Neural cell (in vitro differentiated cells): Measurements from ENCODE around the gene HMGB3. TPM values are rescaled to one million over a fixed set of nuclear protein-coding genes. Genes with fewer than 3 reads are reported as not detected.

Experiments used
- H2AFZ ChIP-seq: fragments of 200-600, 300-800 bp; sonication (generic), shearing (Covaris generic); 2 replicates; pipeline ENCODE4 v1.6.0; 2014; ENCODE audit warnings: low read depth, mild to moderate bottlenecking, antibody characterized with exemption, low read length, moderate library complexity
- H3F3A ChIP-seq: fragments of 200-600 bp; shearing (Covaris generic); 2 replicates; pipeline ENCODE4 v1.6.1; 2016; ENCODE audit warnings: mild to moderate bottlenecking, moderate library complexity, mixed read lengths, antibody characterized with exemption, low read length; ENCODE audit not compliant: insufficient read depth, poor library complexity, severe bottlenecking
- H3K27ac ChIP-seq: fragments of 200-600, 300-800 bp; sonication (generic), shearing (Covaris generic); 2 replicates; pipeline ENCODE4 v1.5.1; 2014; ENCODE audit warnings: mild to moderate bottlenecking, low read length, moderate library complexity
- H3K27me3 ChIP-seq: fragments of 300-800, 200-600 bp; sonication (generic), shearing (Covaris generic); 2 replicates; pipeline ENCODE4 v1.6.0; 2014; ENCODE audit warnings: mild to moderate bottlenecking, low read depth, low read length, moderate library complexity; ENCODE audit not compliant: insufficient read depth
- H3K36me3 ChIP-seq: fragments of 300-800, 200-600 bp; sonication (generic), shearing (Covaris generic); 2 replicates; pipeline ENCODE4 v1.5.1; 2014; ENCODE audit warnings: mild to moderate bottlenecking, antibody characterized with exemption, low read length, moderate library complexity; ENCODE audit not compliant: insufficient read depth
- H3K4me2 ChIP-seq: fragments of 300-800, 200-600 bp; sonication (generic), shearing (Covaris generic); 2 replicates; pipeline ENCODE4 v1.6.0; 2014; ENCODE audit warnings: mild to moderate bottlenecking, low read length
- H3K4me3 ChIP-seq: fragments of 300-800, 200-600 bp; sonication (generic), shearing (Covaris generic); 2 replicates; pipeline ENCODE4 v1.5.1; 2014; ENCODE audit warnings: mild to moderate bottlenecking, low read length, moderate library complexity
- H3K79me2 ChIP-seq: fragments of 200-600 bp; shearing (Covaris generic); replicated peaks from 2 replicates; pipeline ENCODE4 v1.6.0; 2014; ENCODE audit warnings: mild to moderate bottlenecking, low read length, moderate library complexity; ENCODE audit not compliant: insufficient read depth
- H3K9ac ChIP-seq: fragments of 300-800, 200-600 bp; sonication (generic), shearing (Covaris generic); 2 replicates; pipeline ENCODE4 v1.6.1; 2016; ENCODE audit warnings: mild to moderate bottlenecking, low read length, mixed read lengths
- H3K9me2 ChIP-seq: fragments of 200-600 bp; shearing (Covaris generic); 2 replicates; pipeline ENCODE4 v1.6.1; 2016; ENCODE audit warnings: mild to moderate bottlenecking, low read length, mixed read lengths; ENCODE audit not compliant: insufficient read depth
- H3K9me3 ChIP-seq: fragments of 200-600, 300-800 bp; sonication (generic), shearing (Covaris generic); 2 replicates; pipeline ENCODE4 v1.6.1; 2016; ENCODE audit warnings: mild to moderate bottlenecking, mixed run types, low read length, moderate library complexity, mixed read lengths
- H4K20me1 ChIP-seq: fragments of 200-600 bp; shearing (Covaris generic); 2 replicates; pipeline ENCODE4 v1.6.1; 2016; ENCODE audit warnings: mild to moderate bottlenecking, mixed run types; ENCODE audit not compliant: insufficient read depth
- EP300 ChIP-seq: fragments of 450-650 bp; conservative IDR thresholded peaks from 2 replicates; pipeline ENCODE4 v1.6.1; 2014; ENCODE audit warnings: antibody characterized with exemption, mild to moderate bottlenecking, moderate library complexity; ENCODE audit not compliant: poor library complexity, severe bottlenecking
- EZH2 ChIP-seq: fragments of 200-600, 300-800 bp; shearing (Covaris generic), sonication (generic); IDR thresholded peaks from 2 replicates; pipeline ENCODE4 v1.6.1; 2014; ENCODE audit warnings: antibody characterized with exemption, low read length, borderline replicate concordance, mild to moderate bottlenecking; ENCODE audit not compliant: insufficient read depth, poor library complexity, severe bottlenecking
- MXI1 ChIP-seq: fragments of 450-650 bp; conservative IDR thresholded peaks from 2 replicates; pipeline ENCODE4 v1.6.1; 2014; ENCODE audit warnings: antibody characterized with exemption, mild to moderate bottlenecking; ENCODE audit not compliant: poor library complexity, severe bottlenecking
- POLR2AphosphoS5 ChIP-seq: IDR thresholded peaks from 2 replicates; pipeline ENCODE4 v1.6.1; 2012
- RAD21 ChIP-seq: fragments of 450-650 bp; conservative IDR thresholded peaks from 2 replicates; pipeline ENCODE4 v1.6.1; 2014; ENCODE audit warnings: antibody characterized with exemption, mild to moderate bottlenecking, moderate library complexity
- SMC3 ChIP-seq: fragments of 450-650 bp; conservative IDR thresholded peaks from 2 replicates; pipeline ENCODE4 v1.6.1; 2014; ENCODE audit warnings: antibody characterized with exemption, mild to moderate bottlenecking, moderate library complexity; ENCODE audit not compliant: poor library complexity
- TAF1 ChIP-seq: IDR thresholded peaks from 2 replicates; pipeline ENCODE4 v1.6.1; 2012; ENCODE audit warnings: low read depth
- polyA plus RNA-seq: library from polyadenylated mRNA; depleted of rRNA; stranded (reverse); fragments of >200 nt; gene quantifications from 2 replicates; pipeline ENCODE4 v1.2.3, GENCODE V29; 2014
- TF ChIP-seq, protein P1 (sequence below): IDR thresholded peaks from 2 replicates; pipeline ENCODE4 v1.6.1; 2012; ENCODE audit warnings: borderline replicate concordance
- TF ChIP-seq, protein P2 (sequence below): fragments of 450-650 bp; IDR thresholded peaks from 2 replicates; pipeline ENCODE4 v1.5.1; 2014; ENCODE audit warnings: antibody characterized with exemption, mild to moderate bottlenecking, moderate library complexity; ENCODE audit not compliant: poor library complexity, severe bottlenecking

HMGB3 gene
- polyA plus RNA-seq, 1 donor from 2014 or later, result 249 TPM

DNA sequence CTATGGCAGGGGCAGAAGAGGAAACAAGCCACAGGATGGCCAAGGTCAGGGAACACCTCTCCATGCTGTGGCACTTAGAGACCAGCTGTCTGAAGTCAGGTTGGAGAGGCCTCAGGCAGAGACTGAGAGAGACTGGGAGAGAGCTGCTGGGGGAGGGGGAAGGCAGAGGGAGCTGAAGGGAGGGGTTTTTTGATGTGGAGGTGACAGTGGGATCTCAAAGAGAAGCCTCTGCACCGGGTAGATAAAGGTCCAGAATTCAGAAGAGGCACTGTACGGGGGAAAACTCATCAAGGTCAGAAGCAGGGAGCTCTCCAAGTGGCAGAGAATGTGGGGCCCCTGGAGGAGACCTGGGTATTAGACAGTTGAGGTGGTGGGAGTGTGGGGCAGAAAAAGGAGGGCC lies 41.6 kb upstream of the HMGB3 start:
- H3K9ac ChIP-seq, result no peak overlapping the region
- no peak overlapping the region for H3K4me3 ChIP-seq
- H3K9me2 ChIP-seq, result no peaks in the 10 kb centered on the region
- no peaks in the 10 kb centered on the region for H3K9me3 ChIP-seq
- no peaks in the 10 kb centered on the region for H3K27me3 ChIP-seq
- H3F3A ChIP-seq, result no peaks in the 10 kb centered on the region
- no peaks in the 10 kb centered on the region for H4K20me1 ChIP-seq
- TF ChIP-seq SMC3 (no peak), TAF1 (no peak), EZH2 (no peak), MXI1 (no peak), RAD21 (no peak), POLR2AphosphoS5 (no peak)
- TF ChIP-seq, protein P1, sequence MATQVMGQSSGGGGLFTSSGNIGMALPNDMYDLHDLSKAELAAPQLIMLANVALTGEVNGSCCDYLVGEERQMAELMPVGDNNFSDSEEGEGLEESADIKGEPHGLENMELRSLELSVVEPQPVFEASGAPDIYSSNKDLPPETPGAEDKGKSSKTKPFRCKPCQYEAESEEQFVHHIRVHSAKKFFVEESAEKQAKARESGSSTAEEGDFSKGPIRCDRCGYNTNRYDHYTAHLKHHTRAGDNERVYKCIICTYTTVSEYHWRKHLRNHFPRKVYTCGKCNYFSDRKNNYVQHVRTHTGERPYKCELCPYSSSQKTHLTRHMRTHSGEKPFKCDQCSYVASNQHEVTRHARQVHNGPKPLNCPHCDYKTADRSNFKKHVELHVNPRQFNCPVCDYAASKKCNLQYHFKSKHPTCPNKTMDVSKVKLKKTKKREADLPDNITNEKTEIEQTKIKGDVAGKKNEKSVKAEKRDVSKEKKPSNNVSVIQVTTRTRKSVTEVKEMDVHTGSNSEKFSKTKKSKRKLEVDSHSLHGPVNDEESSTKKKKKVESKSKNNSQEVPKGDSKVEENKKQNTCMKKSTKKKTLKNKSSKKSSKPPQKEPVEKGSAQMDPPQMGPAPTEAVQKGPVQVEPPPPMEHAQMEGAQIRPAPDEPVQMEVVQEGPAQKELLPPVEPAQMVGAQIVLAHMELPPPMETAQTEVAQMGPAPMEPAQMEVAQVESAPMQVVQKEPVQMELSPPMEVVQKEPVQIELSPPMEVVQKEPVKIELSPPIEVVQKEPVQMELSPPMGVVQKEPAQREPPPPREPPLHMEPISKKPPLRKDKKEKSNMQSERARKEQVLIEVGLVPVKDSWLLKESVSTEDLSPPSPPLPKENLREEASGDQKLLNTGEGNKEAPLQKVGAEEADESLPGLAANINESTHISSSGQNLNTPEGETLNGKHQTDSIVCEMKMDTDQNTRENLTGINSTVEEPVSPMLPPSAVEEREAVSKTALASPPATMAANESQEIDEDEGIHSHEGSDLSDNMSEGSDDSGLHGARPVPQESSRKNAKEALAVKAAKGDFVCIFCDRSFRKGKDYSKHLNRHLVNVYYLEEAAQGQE, result no peak
- TF ChIP-seq, protein P2, sequence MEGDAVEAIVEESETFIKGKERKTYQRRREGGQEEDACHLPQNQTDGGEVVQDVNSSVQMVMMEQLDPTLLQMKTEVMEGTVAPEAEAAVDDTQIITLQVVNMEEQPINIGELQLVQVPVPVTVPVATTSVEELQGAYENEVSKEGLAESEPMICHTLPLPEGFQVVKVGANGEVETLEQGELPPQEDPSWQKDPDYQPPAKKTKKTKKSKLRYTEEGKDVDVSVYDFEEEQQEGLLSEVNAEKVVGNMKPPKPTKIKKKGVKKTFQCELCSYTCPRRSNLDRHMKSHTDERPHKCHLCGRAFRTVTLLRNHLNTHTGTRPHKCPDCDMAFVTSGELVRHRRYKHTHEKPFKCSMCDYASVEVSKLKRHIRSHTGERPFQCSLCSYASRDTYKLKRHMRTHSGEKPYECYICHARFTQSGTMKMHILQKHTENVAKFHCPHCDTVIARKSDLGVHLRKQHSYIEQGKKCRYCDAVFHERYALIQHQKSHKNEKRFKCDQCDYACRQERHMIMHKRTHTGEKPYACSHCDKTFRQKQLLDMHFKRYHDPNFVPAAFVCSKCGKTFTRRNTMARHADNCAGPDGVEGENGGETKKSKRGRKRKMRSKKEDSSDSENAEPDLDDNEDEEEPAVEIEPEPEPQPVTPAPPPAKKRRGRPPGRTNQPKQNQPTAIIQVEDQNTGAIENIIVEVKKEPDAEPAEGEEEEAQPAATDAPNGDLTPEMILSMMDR, result no peak
- no peaks in the 10 kb centered on the region for H3K36me3 ChIP-seq
- H3K27ac ChIP-seq, result no peak overlapping the region
- H3K4me2 ChIP-seq, result no peak overlapping the region
- H3K79me2 ChIP-seq, result no peaks in the 10 kb centered on the region
- H2AFZ ChIP-seq, result no peak overlapping the region

DNA sequence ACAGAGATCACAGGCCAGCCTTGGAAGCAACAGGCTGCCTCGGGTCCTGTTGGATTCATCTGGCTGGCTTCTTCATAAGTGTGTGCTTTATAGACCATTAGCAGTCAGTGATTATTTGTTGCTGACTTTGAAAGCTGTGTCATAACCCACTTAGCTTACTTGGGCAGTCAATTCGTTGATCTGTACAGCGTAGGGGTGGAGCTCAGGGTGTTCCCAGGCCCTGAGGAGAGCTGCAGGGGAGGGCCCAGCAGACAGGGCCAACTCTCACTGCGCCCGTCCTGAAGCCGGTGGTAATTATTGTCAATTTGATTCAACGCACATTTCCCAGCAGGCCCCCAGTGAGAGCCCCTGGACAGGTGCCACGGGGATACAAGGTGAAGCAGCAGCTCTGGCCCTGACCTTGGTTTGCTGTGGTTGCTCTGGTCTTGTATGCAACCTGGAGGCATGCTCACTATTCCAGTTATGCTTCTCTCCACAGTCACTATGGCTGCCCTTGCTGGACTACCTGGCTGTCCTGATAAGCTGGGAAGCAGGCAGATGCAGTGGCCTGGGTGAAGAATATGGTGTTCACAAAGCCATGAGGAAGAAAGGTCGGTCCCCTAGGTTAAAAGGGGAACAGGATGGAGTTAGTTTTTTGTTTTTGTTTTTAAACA lies 40.1 kb upstream of the HMGB3 start:
- Histone ChIP-seq H3K4me2 (no peak overlapping the region), H4K20me1 (no peaks in the 10 kb centered on the region), H3K4me3 (no peak overlapping the region), H3K9me3 (no peaks in the 10 kb centered on the region), H3K9me2 (no peaks in the 10 kb centered on the region), H3K9ac (no peak overlapping the region), H3K36me3 (no peaks in the 10 kb centered on the region), H2AFZ (no peak overlapping the region), H3K79me2 (no peaks in the 10 kb centered on the region), H3K27ac (no peak overlapping the region), H3K27me3 (no peaks in the 10 kb centered on the region), H3F3A (no peaks in the 10 kb centered on the region)
- TF ChIP-seq TAF1, result no peak
- no peak for TF ChIP-seq EZH2
- no peak for TF ChIP-seq MXI1
- no peak for TF ChIP-seq SMC3
- no peak for TF ChIP-seq EP300
- TF ChIP-seq, protein P2, result no peak
- TF ChIP-seq, protein P1, result no peak
